B cell (primary cell): ENCODE data around the gene RAB22A.

Source experiments
- CTCF ChIP-seq: fragments of 200-600 bp; IDR thresholded peaks from one replicate; pipeline ENCODE4 v1.8.0; 2022; ENCODE audit warnings: antibody characterized with exemption, mild to moderate bottlenecking
- EZH2 ChIP-seq: IDR thresholded peaks from 2 replicates; pipeline ENCODE4 v1.6.1; 2012; ENCODE audit warnings: borderline replicate concordance, low read depth, mild to moderate bottlenecking, moderate library complexity, low read length; ENCODE audit not compliant: insufficient read depth, poor library complexity, severe bottlenecking

- no peak for TF ChIP-seq CTCF
- TF ChIP-seq EZH2 = no peak
Observed at GRCh38 chr20:58372806-58373205, 63.3 kb downstream of the RAB22A start.
